Fibroblast of lung (primary cell): ENCODE measurements around the gene CYP27B1. TPM values are rescaled to one million over a fixed set of nuclear protein-coding genes. Genes with fewer than 3 reads are reported as not detected.

Source experiments
- DNase-seq, 2 donors: peaks; one replicate each; pipeline versions ENCODE4 v3.0.0 to v3.0.0-alpha.2; 2010; ENCODE audit warnings: low read depth in 2 of 2
- H2AFZ ChIP-seq: 2 replicates; pipeline ENCODE4 v1.5.1; 2012; ENCODE audit warnings: low read length, control low read depth, inconsistent platforms
- H3K27ac ChIP-seq: 2 replicates; pipeline ENCODE4 v1.5.1; 2011; ENCODE audit warnings: low read length, control low read depth; ENCODE audit not compliant: insufficient read depth
- H3K27me3 ChIP-seq: 2 replicates; pipeline ENCODE4 v1.5.1; 2011; ENCODE audit warnings: mild to moderate bottlenecking, low read length; ENCODE audit not compliant: control insufficient read depth, insufficient read depth
- H3K36me3 ChIP-seq: 2 replicates; pipeline ENCODE4 v1.5.1; 2011; ENCODE audit warnings: low read length; ENCODE audit not compliant: control insufficient read depth, insufficient read depth
- H3K4me1 ChIP-seq: 2 replicates; pipeline ENCODE4 v1.5.1; 2011; ENCODE audit warnings: low read length; ENCODE audit not compliant: control insufficient read depth, insufficient read depth; ENCODE audit errors: extremely low read depth
- H3K4me2 ChIP-seq: 2 replicates; pipeline ENCODE4 v1.5.1; 2011; ENCODE audit warnings: low read length, control low read depth; ENCODE audit not compliant: insufficient read depth; ENCODE audit errors: extremely low read depth
- H3K4me3 ChIP-seq, 4 experiments: fragments of 200-600 bp in 1 of 4; sonication (generic) in 1 of 4; replicated peaks in 1 of 4; 2 replicates each; pipeline ENCODE4 v1.5.1; 2011 to 2016; ENCODE audit warnings: low read length in 4 of 4, low read depth in 3 of 4, mild to moderate bottlenecking in 3 of 4, control low read depth in 2 of 4, inconsistent platforms in 1 of 4, mixed read lengths in 1 of 4; ENCODE audit not compliant: insufficient read depth in 1 of 4; ENCODE audit errors: control extremely low read depth in 1 of 4
- H3K79me2 ChIP-seq: 2 replicates; pipeline ENCODE4 v1.5.1; 2012; ENCODE audit warnings: mild to moderate bottlenecking, low read length, inconsistent platforms; ENCODE audit not compliant: control insufficient read depth, insufficient read depth
- H3K9ac ChIP-seq: 2 replicates; pipeline ENCODE4 v1.5.1; 2011; ENCODE audit warnings: mild to moderate bottlenecking, low read length, control low read depth; ENCODE audit not compliant: insufficient read depth
- H3K9me3 ChIP-seq: 2 replicates; pipeline ENCODE4 v1.5.1; 2012; ENCODE audit warnings: low read depth, low read length; ENCODE audit not compliant: control insufficient read depth, insufficient read depth
- H4K20me1 ChIP-seq: 2 replicates; pipeline ENCODE4 v1.5.1; 2011; ENCODE audit warnings: low read length; ENCODE audit not compliant: control insufficient read depth, insufficient read depth; ENCODE audit errors: extremely low read depth
- EZH2 ChIP-seq: IDR thresholded peaks from 2 replicates; pipeline ENCODE4 v1.5.1; 2012; ENCODE audit warnings: low read length, control low read depth, mild to moderate bottlenecking; ENCODE audit errors: missing control alignments
- polyA plus RNA-seq, 2 donors: library from polyadenylated mRNA; depleted of rRNA in 1 of 2; stranded (reverse) in 1 of 2; unstranded in 1 of 2; fragments of >200 nt; gene quantifications; 2 replicates each; pipeline ENCODE4 v1.2.1, GENCODE V29; 2011 to 2012; ENCODE audit warnings: missing spikeins in 1 of 2
- total RNA-seq: library from RNA; depleted of rRNA; stranded (reverse); fragments of >200 nt; gene quantifications from 2 replicates; pipeline ENCODE4 v1.2.1, GENCODE V29; 2014
- TF ChIP-seq, protein P1 (sequence below), 2 donors: IDR thresholded peaks in 1 of 2; conservative IDR thresholded peaks in 1 of 2; 1 replicate in 1 of 2; 2 replicates in 1 of 2; pipeline ENCODE4 v1.5.1; 2011 to 2012; ENCODE audit warnings: low read length in 2 of 2, control low read depth in 1 of 2, inconsistent platforms in 1 of 2, low read depth in 1 of 2, mild to moderate bottlenecking in 1 of 2

Gene CYP27B1
- total and polyA plus RNA-seq, 2 donors (not counting 1 experiment from before 2014, with no cell fraction given): 0.17 to 0.26 TPM

DNA sequence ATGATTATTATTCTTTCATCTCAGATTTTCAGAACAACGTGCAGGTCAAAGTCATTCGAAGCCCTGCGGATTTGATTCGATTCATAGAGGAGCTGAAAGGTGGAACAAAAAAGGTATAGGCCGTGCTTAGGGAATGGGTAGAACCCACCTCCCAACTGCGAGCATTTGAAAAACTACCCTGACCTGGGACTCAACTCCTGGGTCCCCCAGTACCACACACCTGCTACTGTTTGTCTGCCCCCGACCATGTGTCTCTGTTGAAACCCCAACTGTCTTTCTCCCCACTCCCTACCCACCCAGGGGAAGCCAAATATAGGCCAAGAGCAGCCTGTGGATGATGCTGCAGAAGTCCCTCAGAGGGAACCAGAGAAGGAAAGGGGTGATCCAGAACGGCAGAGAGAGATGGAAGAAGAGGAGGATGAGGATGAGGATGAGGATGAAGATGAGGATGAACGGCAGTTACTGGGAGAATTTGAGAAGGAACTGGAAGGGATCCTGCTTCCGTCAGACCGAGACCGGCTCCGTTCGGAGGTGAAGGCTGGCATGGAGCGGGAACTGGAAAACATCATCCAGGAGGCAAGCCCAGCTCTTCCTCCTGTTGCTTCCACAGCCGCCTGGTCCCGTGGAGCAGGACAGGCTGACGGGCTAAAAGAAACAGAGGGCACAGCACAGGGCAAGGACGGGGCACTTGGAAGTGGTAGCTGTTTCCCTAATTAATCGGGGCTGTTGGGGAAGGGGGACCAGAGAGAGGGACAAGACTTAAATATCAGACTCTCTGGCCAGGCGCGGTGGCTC is 48.8 kb downstream of the CYP27B1 start:
- Histone ChIP-seq H3K27ac (no peak overlapping the region), H3K27me3 (no peaks in the 10 kb centered on the region), H3K9me3 (no peaks in the 10 kb centered on the region), H3K4me2 (no peak overlapping the region), H4K20me1 (no peaks in the 10 kb centered on the region), H3K36me3 (peaks cover 15% of the 10 kb centered on the region), H3K9ac (no peak overlapping the region), H3K79me2 (no peaks in the 10 kb centered on the region), H2AFZ (no peak overlapping the region), H3K4me1 (no peaks in the 10 kb centered on the region), H3K4me3 (no peak overlapping the region)
- no peak for DNase-seq
- TF ChIP-seq, protein P1, sequence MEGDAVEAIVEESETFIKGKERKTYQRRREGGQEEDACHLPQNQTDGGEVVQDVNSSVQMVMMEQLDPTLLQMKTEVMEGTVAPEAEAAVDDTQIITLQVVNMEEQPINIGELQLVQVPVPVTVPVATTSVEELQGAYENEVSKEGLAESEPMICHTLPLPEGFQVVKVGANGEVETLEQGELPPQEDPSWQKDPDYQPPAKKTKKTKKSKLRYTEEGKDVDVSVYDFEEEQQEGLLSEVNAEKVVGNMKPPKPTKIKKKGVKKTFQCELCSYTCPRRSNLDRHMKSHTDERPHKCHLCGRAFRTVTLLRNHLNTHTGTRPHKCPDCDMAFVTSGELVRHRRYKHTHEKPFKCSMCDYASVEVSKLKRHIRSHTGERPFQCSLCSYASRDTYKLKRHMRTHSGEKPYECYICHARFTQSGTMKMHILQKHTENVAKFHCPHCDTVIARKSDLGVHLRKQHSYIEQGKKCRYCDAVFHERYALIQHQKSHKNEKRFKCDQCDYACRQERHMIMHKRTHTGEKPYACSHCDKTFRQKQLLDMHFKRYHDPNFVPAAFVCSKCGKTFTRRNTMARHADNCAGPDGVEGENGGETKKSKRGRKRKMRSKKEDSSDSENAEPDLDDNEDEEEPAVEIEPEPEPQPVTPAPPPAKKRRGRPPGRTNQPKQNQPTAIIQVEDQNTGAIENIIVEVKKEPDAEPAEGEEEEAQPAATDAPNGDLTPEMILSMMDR (conservative IDR thresholded peaks at IDR 0.05 in 1 of 2, IDR thresholded peaks at IDR 0.05 in 1 of 2; ENCODE audit: low read depth in 1 of 2, low read length in 2 of 2): no peak
- TF ChIP-seq EZH2: no peak

DNA sequence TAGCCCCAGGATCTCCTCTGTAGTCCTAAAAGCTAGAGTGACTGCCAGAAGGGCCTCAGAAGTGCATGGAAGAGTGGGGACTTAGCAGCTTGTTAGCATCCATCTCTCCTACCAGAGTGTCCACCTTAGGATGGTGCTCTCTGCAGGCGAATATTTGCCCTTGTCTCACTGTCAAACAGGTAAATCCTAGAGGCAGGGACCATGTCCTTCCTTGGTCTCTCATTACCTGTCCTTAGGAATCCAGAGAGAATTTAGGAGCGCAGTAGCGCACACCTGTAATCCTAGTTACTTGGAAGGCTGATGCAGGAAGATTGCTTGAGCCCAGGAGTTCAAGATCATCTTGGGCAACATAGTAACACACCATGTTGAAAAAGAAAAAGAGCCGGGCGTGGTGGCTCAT is 49.7 kb downstream of the CYP27B1 start:
- Histone ChIP-seq H3K79me2 (no peaks in the 10 kb centered on the region), H3K36me3 (peaks cover 15% of the 10 kb centered on the region), H2AFZ (no peak overlapping the region), H3K27ac (no peak overlapping the region), H3K9me3 (no peaks in the 10 kb centered on the region), H4K20me1 (no peaks in the 10 kb centered on the region), H3K4me2 (no peak overlapping the region), H3K27me3 (no peaks in the 10 kb centered on the region), H3K4me3 (no peak overlapping the region), H3K9ac (no peak overlapping the region), H3K4me1 (no peaks in the 10 kb centered on the region)
- no peak for DNase-seq
- TF ChIP-seq EZH2: no peak
- TF ChIP-seq, protein P1 (conservative IDR thresholded peaks at IDR 0.05 in 1 of 2, IDR thresholded peaks at IDR 0.05 in 1 of 2; ENCODE audit: low read depth in 1 of 2, low read length in 2 of 2): no peak

DNA sequence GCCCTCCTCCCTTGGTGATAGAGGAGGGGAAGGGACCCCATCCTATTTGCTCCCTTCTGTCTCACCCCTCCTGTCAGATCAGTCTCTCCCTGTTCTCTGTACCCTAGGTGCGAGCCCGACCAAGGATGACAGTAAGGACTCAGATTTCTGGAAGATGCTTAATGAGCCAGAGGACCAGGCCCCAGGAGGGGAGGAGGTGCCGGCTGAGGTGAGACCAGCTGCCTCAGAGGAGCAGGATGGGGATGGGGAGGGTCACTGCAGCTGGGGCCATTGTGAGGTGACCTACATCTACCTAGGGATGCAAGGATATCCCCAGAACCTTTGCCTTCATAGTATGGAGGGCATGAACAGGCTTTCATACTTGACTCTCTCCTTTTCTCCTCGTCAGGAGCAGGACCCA is 50.6 kb downstream of the CYP27B1 start:
- TF ChIP-seq, protein P1 (conservative IDR thresholded peaks at IDR 0.05 in 1 of 2, IDR thresholded peaks at IDR 0.05 in 1 of 2; ENCODE audit: low read depth in 1 of 2, low read length in 2 of 2): no peak
- TF ChIP-seq EZH2: no peak
- H3K79me2 ChIP-seq: no peaks in the 10 kb centered on the region
- H3K36me3 ChIP-seq: peaks cover 15% of the 10 kb centered on the region
- no peaks in the 10 kb centered on the region for H3K9me3 ChIP-seq
- H3K4me1 ChIP-seq: no peaks in the 10 kb centered on the region
- H3K27ac ChIP-seq: no peak overlapping the region
- no peak overlapping the region for H3K4me3 ChIP-seq
- H3K27me3 ChIP-seq: no peaks in the 10 kb centered on the region
- DNase-seq: no peak
- no peak overlapping the region for H3K4me2 ChIP-seq
- no peak overlapping the region for H3K9ac ChIP-seq
- H2AFZ ChIP-seq: no peak overlapping the region
- H4K20me1 ChIP-seq: no peaks in the 10 kb centered on the region
